ES-I3 (cell line): ENCODE results near the gene SPTAN1.

Experiments
- H3K36me3 ChIP-seq: 2 replicates; pipeline ENCODE4 v1.6.1; 2013; ENCODE audit warnings: mild to moderate bottlenecking, low read length, control low read depth, moderate library complexity; ENCODE audit not compliant: insufficient read depth
- H3K4me1 ChIP-seq: 2 replicates; pipeline ENCODE4 v1.6.1; 2013; ENCODE audit warnings: mild to moderate bottlenecking, control low read depth, low read length; ENCODE audit not compliant: insufficient read depth
- H3K9ac ChIP-seq: 2 replicates; pipeline ENCODE4 v1.6.1; 2013; ENCODE audit warnings: low read depth, mild to moderate bottlenecking, low read length, moderate library complexity
- H3K9me3 ChIP-seq: 2 replicates; pipeline ENCODE4 v1.6.1; 2013; ENCODE audit warnings: mild to moderate bottlenecking, low read length, moderate library complexity; ENCODE audit not compliant: control insufficient read depth, insufficient read depth

SPTAN1 gene

GRCh38 chr9:128600099-128600498 lies 47.7 kb downstream of the SPTAN1 start:
- H3K36me3 ChIP-seq, result peaks cover 50% of the 10 kb centered on the region

GRCh38 chr9:128603697-128604096 lies 51.3 kb downstream of the SPTAN1 start:
- no peaks in the 10 kb centered on the region for H3K4me1 ChIP-seq
- H3K9ac ChIP-seq, result no peak overlapping the region
- no peaks in the 10 kb centered on the region for H3K9me3 ChIP-seq
- H3K36me3 ChIP-seq, result peaks cover 43% of the 10 kb centered on the region

More at GRCh38 chr9:128600099-128600498, 47.7 kb downstream of the SPTAN1 start:
- Histone ChIP-seq H3K9ac (no peak overlapping the region), H3K9me3 (no peaks in the 10 kb centered on the region), H3K4me1 (no peaks in the 10 kb centered on the region)

- Histone ChIP-seq H3K4me1 (no peaks in the 10 kb centered on the region), H3K36me3 (peaks cover 56% of the 10 kb centered on the region), H3K9ac (no peak overlapping the region), H3K9me3 (no peaks in the 10 kb centered on the region)
Measured at GRCh38 chr9:128607642-128608350, 55.4 kb downstream of the SPTAN1 start.

GRCh38 chr9:128610897-128611296 lies 58.5 kb downstream of the SPTAN1 start:
- Histone ChIP-seq H3K9ac (no peak overlapping the region), H3K9me3 (no peaks in the 10 kb centered on the region), H3K36me3 (peaks cover 63% of the 10 kb centered on the region), H3K4me1 (no peaks in the 10 kb centered on the region)

GRCh38 chr9:128611600-128612394 lies 59.4 kb downstream of the SPTAN1 start:
- Histone ChIP-seq H3K9ac (no peak overlapping the region), H3K36me3 (peaks cover 63% of the 10 kb centered on the region), H3K9me3 (no peaks in the 10 kb centered on the region), H3K4me1 (no peaks in the 10 kb centered on the region)

GRCh38 chr9:128614728-128615127 lies 62.3 kb downstream of the SPTAN1 start:
- no peaks in the 10 kb centered on the region for H3K4me1 ChIP-seq
- no peak overlapping the region for H3K9ac ChIP-seq
- no peaks in the 10 kb centered on the region for H3K9me3 ChIP-seq
- peaks cover 64% of the 10 kb centered on the region for H3K36me3 ChIP-seq

- Histone ChIP-seq H3K4me1 (no peaks in the 10 kb centered on the region), H3K36me3 (peaks cover 61% of the 10 kb centered on the region), H3K9ac (no peak overlapping the region)
Measured at GRCh38 chr9:128615571-128615970, 63.2 kb downstream of the SPTAN1 start.

GRCh38 chr9:128617943-128618342 lies 65.6 kb downstream of the SPTAN1 start:
- peaks cover 45% of the 10 kb centered on the region for H3K36me3 ChIP-seq
- H3K9ac ChIP-seq, result no peak overlapping the region
- no peaks in the 10 kb centered on the region for H3K9me3 ChIP-seq
- H3K4me1 ChIP-seq, result no peaks in the 10 kb centered on the region

More at GRCh38 chr9:128615571-128615970, 63.2 kb downstream of the SPTAN1 start:
- no peaks in the 10 kb centered on the region for H3K9me3 ChIP-seq

GRCh38 chr9:128619127-128619526 lies 66.7 kb downstream of the SPTAN1 start:
- Histone ChIP-seq H3K9me3 (no peaks in the 10 kb centered on the region), H3K9ac (no peak overlapping the region), H3K4me1 (no peaks in the 10 kb centered on the region), H3K36me3 (peaks cover 44% of the 10 kb centered on the region)

- H3K9me3 ChIP-seq, result no peaks in the 10 kb centered on the region
- H3K36me3 ChIP-seq, result peaks cover 46% of the 10 kb centered on the region
Measured at GRCh38 chr9:128619779-128620178, 67.4 kb downstream of the SPTAN1 start.

GRCh38 chr9:128621730-128622455 lies 69.5 kb downstream of the SPTAN1 start:
- Histone ChIP-seq H3K9me3 (no peaks in the 10 kb centered on the region), H3K36me3 (peaks cover 40% of the 10 kb centered on the region), H3K9ac (no peak overlapping the region), H3K4me1 (no peaks in the 10 kb centered on the region)

More at GRCh38 chr9:128619779-128620178, 67.4 kb downstream of the SPTAN1 start:
- H3K9ac ChIP-seq, result no peak overlapping the region
- H3K4me1 ChIP-seq, result no peaks in the 10 kb centered on the region

GRCh38 chr9:128624566-128624965 lies 72.2 kb downstream of the SPTAN1 start:
- H3K4me1 ChIP-seq, result no peaks in the 10 kb centered on the region
- H3K9ac ChIP-seq, result no peak overlapping the region
- H3K36me3 ChIP-seq, result peaks cover 31% of the 10 kb centered on the region
- no peaks in the 10 kb centered on the region for H3K9me3 ChIP-seq

- Histone ChIP-seq H3K4me1 (no peaks in the 10 kb centered on the region), H3K9me3 (no peaks in the 10 kb centered on the region), H3K36me3 (peaks cover 25% of the 10 kb centered on the region), H3K9ac (no peak overlapping the region)
Measured at GRCh38 chr9:128625391-128626146, 73.2 kb downstream of the SPTAN1 start.

- H3K9ac ChIP-seq, result no peak overlapping the region
- H3K36me3 ChIP-seq, result peaks cover 25% of the 10 kb centered on the region
- H3K4me1 ChIP-seq, result no peaks in the 10 kb centered on the region
- no peaks in the 10 kb centered on the region for H3K9me3 ChIP-seq
Measured at GRCh38 chr9:128626181-128626580, 73.8 kb downstream of the SPTAN1 start.
